GOT3 (cell line): ENCODE results near the gene TBX5.

ENCODE experiments used
- DNase-seq: peaks from one replicate; lab custom pipeline; 2025; ENCODE audit warnings: mixed read lengths; lab: John Stamatoyannopoulos, UW

TBX5 gene

DNA sequence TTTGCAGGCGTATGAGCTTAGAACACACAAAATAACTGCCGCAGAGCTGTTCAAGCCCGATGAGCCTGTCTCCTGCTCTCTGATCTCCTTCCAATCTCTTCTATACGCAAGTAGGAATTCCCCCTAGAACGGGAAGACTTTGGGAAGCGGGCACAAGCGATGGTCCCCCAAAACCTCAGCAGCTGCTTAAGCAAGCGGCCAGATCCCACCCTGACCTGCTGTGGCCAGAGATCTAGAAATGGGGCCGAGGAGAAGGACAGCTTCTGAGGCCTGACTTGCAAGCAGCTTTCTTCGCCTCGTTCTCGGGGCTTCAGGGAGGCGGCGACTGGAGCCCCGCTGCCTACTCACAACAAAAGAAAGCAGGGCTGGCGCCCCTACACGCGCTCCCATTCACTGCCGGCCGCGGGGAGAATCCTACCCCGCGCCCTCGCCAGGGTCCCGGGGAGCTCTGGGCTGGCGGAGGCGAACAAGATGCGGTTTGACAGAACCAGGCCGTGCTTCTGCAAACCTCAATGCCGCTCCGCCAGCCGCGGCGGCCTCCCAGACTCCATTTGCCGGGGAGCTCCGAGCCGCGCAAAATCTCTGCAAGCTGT, 922 bp downstream of the TBX5 start:
- DNase-seq, result no peak

GRCh38 chr12:114404083-114404925, 1.6 kb downstream of the TBX5 start:
- no peak for DNase-seq

DNA sequence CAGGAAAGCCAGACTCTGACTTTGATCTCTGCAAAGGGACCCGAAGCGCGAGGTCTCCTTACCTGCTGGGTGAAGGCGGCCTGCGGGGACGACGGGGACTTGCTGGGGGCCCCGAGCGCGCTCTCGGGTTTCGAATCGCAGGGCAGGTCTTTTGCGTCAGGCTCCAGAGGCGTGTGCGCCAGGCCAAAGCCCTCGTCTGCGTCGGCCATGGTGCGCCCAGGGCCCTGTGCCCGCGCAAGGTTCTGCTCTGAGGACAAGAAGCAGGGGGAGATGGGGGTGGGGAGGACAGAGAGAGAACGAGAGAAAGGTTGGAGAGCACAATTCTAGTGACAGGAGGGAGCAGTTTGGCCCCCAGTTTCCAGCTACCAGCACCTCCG, 2.3 kb downstream of the TBX5 start:
- DNase-seq, result no peak

GRCh38 chr12:114403011-114403689, 2.8 kb downstream of the TBX5 start:
- DNase-seq, result no peak

GRCh38 chr12:114402084-114402717, 3.7 kb downstream of the TBX5 start:
- no peak for DNase-seq

GRCh38 chr12:114401328-114402083, 4.4 kb downstream of the TBX5 start:
- no peak for DNase-seq

- no peak for DNase-seq
Observed at GRCh38 chr12:114400925-114401324, 5.0 kb downstream of the TBX5 start.

DNA sequence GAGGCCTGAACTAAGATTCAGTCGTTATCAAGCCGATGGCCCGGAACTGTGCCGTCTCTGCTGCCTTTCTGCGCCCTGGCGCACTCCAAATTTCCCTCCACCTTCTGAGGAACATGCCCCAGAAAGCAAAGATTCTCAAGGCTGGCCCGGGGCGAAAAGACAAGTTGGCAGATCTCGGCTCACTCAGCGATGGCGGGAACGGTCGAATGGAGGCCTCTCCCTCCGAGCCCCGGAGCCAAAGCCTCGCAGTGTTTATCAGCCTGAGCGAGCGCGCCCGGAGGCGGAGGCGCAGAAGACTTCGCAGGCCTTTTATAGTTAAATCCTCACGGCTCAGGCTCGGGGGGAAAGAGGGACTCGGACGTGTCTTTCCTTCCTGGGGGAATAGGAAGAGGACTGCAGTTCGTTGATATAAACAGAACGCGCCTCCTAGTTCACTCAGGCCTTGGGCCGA, 5.6 kb downstream of the TBX5 start:
- no peak for DNase-seq

- DNase-seq, result no peak
Observed at GRCh38 chr12:114399664-114400211, 6.2 kb downstream of the TBX5 start.

- DNase-seq, result no peak
Observed at GRCh38 chr12:114397978-114398881, 7.7 kb downstream of the TBX5 start.

- DNase-seq, result no peak
Observed at GRCh38 chr12:114396869-114397719, 8.8 kb downstream of the TBX5 start.

GRCh38 chr12:114396153-114396868, 9.6 kb downstream of the TBX5 start:
- DNase-seq, result no peak

DNA sequence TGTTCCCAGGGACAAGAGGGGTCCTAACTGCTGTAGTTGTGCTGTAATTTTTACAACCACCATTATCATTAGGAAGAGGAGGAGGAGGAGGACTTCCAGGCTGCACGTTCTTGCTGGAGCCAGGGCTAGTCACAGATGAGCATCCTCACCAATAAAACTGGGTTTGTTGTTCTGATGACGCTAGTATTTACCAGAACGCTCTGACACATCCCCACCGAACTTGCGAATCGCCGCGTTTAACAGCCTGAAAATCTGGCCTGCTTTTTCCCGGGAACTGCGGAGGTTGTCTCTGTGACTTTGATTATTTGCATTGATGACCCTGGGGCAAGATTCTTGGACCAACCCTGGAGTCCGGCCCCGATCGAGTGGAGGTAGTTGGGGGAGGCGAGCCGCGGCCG, 10.2 kb downstream of the TBX5 start:
- DNase-seq, result no peak

DNA sequence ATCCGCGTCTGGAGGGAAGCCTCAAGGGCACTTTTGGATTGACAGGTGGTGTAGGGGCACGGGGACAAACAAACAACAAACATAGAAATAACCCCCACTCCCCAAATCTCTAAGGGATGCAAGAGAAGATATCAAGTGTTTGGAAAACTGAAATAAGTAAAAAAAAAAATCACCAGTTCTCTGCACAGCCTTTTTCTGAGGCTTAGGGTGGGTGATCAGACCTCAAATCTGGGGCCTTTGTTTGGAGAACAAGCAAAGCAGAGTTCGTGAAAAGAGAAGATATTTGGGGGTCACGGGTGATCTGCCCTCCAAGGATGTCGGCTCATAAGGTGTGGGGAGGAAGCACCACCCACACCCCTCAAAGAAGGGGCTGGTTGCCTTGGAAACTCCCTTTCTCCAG, 10.7 kb downstream of the TBX5 start:
- DNase-seq, result no peak

GRCh38 chr12:114393569-114393968, 12.4 kb downstream of the TBX5 start:
- no peak for DNase-seq

DNA sequence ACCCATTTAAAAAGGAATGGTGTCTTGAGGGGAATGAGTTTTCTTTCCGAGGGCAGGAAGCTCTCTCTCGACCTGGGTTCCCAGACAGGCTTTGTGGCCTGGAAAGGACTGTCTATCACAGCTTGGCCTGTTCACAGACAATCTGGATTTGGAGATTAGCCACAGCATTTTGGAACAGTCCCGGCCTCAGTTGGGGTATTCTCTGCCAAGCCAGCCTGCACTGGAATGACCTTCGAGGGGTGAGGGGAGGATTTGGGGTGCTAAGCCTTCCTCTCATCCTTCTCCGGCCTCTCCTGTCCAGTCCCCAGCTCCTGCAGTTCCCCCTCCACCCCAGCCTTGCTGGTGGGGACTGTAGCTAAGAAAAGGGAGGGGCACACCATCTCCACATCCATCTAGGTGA, 13.0 kb downstream of the TBX5 start:
- no peak for DNase-seq

GRCh38 chr12:114391088-114391487, 14.9 kb downstream of the TBX5 start:
- no peak for DNase-seq

DNA sequence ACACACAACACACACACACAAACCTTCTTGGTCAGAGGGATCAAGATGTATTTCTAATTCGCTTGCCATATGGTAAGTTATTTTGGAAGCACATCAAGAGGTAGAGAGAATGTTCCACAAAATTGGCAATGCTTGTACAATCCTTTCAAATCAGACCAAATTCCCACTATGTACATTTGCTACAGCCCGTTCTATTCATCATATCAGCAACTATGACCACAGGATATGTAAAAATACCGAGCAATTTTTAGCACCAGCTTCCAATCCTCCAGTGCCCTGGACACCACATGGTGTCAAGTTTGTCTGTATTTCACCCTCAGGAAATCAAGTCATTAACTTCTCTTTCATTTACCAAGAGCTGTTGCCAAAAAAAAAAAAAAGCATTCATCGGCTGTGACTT, 21.2 kb downstream of the TBX5 start:
- no peak for DNase-seq

DNA sequence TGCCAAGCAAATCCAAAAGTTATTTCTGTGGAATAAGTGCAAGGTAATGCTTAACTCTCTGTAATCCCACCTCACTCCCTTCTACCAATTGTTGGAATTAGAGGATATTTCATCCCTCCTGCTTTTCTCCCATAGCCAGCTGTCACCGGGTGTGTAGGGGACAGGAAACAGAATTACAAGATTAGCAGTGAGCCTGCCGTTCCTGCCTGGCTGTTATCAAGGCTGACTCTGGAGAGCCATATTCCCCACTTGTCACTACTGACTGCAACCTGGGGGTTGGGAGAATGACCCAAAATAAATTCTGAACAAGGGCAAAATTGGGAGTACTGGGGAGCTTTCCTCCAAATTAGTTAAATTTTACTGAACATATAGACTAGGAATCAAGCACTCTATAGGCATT, 24.8 kb downstream of the TBX5 start:
- DNase-seq, result no peak
